H9 (cell line): Measurements from ENCODE around the gene LBH. TPM values are rescaled to one million over a fixed set of nuclear protein-coding genes. Genes with fewer than 3 reads are reported as not detected.

ENCODE experiments used
- DNase-seq: peaks from one replicate; pipeline ENCODE4 v3.0.0-alpha.2; 2017
- H2AFZ ChIP-seq: one replicate; pipeline ENCODE4 v1.6.1; 2013; ENCODE audit warnings: mild to moderate bottlenecking, low read length, control low read depth, moderate library complexity
- H2AK5ac ChIP-seq: 2 replicates; pipeline ENCODE4 v1.6.1; 2013; ENCODE audit warnings: low read length, control low read depth, mixed read lengths; ENCODE audit not compliant: insufficient read length
- H2BK120ac ChIP-seq: one replicate; pipeline ENCODE4 v1.6.1; 2013; ENCODE audit warnings: low read depth, mild to moderate bottlenecking, low read length, control low read depth, inconsistent platforms; ENCODE audit not compliant: poor library complexity, severe bottlenecking
- H2BK12ac ChIP-seq: 2 replicates; pipeline ENCODE4 v1.6.1; 2013; ENCODE audit warnings: low read length, control low read depth, mixed read lengths, low read depth; ENCODE audit not compliant: insufficient read length
- H2BK15ac ChIP-seq: 2 replicates; pipeline ENCODE4 v1.6.1; 2013; ENCODE audit warnings: low read depth, low read length, control low read depth
- H2BK20ac ChIP-seq: one replicate; pipeline ENCODE4 v1.6.1; 2013; ENCODE audit warnings: low read depth, mild to moderate bottlenecking, low read length, control low read depth, inconsistent platforms; ENCODE audit not compliant: poor library complexity, severe bottlenecking
- H2BK5ac ChIP-seq: 2 replicates; pipeline ENCODE4 v1.6.1; 2013; ENCODE audit warnings: low read length, control low read depth, mixed read lengths; ENCODE audit not compliant: insufficient read length
- H3K14ac ChIP-seq: 2 replicates; pipeline ENCODE4 v1.6.1; 2013; ENCODE audit warnings: low read length, control low read depth; ENCODE audit not compliant: insufficient read depth
- H3K18ac ChIP-seq: 2 replicates; pipeline ENCODE4 v1.6.1; 2013; ENCODE audit warnings: low read depth, mild to moderate bottlenecking, mixed read lengths, low read length, control low read depth; ENCODE audit not compliant: insufficient read length
- H3K23ac ChIP-seq: 2 replicates; pipeline ENCODE4 v1.6.1; 2013; ENCODE audit warnings: low read length, control low read depth, mixed read lengths, low read depth; ENCODE audit not compliant: insufficient read length
- H3K23me2 ChIP-seq: 2 replicates; pipeline ENCODE4 v1.6.1; 2013; ENCODE audit warnings: low read depth, mild to moderate bottlenecking, mixed read lengths, low read length, control low read depth; ENCODE audit not compliant: insufficient read length, poor library complexity, severe bottlenecking
- H3K27ac ChIP-seq: 2 replicates; pipeline ENCODE4 v1.5.1; 2013; ENCODE audit warnings: low read length, control low read depth, mixed read lengths, low read depth; ENCODE audit not compliant: insufficient read length
- H3K27me3 ChIP-seq: 2 replicates; pipeline ENCODE4 v1.6.1; 2013; ENCODE audit warnings: low read length, control low read depth, inconsistent platforms; ENCODE audit not compliant: insufficient read depth
- H3K4ac ChIP-seq: 2 replicates; pipeline ENCODE4 v1.6.1; 2013; ENCODE audit warnings: low read depth, mild to moderate bottlenecking, control low read depth, inconsistent platforms, low read length, moderate library complexity
- H3K4me1 ChIP-seq: 2 replicates; pipeline ENCODE4 v1.6.1; 2013; ENCODE audit warnings: low read length, control low read depth, inconsistent platforms; ENCODE audit not compliant: insufficient read depth
- H3K4me2 ChIP-seq: 2 replicates; pipeline ENCODE4 v1.6.1; 2013; ENCODE audit warnings: low read length, control low read depth, mixed read lengths; ENCODE audit not compliant: insufficient read length, insufficient read depth
- H3K56ac ChIP-seq: 2 replicates; pipeline ENCODE4 v1.6.1; 2013; ENCODE audit warnings: low read depth, mild to moderate bottlenecking, mixed read lengths, low read length, control low read depth; ENCODE audit not compliant: insufficient read length
- H3K79me1 ChIP-seq: 2 replicates; pipeline ENCODE4 v1.6.1; 2013; ENCODE audit warnings: low read depth, mild to moderate bottlenecking, moderate library complexity, low read length, control low read depth, inconsistent platforms; ENCODE audit not compliant: insufficient read depth, poor library complexity, severe bottlenecking
- H3K79me2 ChIP-seq: 2 replicates; pipeline ENCODE4 v1.6.1; 2013; ENCODE audit warnings: low read length, control low read depth, inconsistent platforms; ENCODE audit not compliant: insufficient read depth
- H3K9ac ChIP-seq: 2 replicates; pipeline ENCODE4 v1.6.1; 2013; ENCODE audit warnings: low read length, control low read depth, mixed read lengths; ENCODE audit not compliant: insufficient read length; ENCODE audit errors: extremely low read depth
- H3K9me3 ChIP-seq: one replicate; pipeline ENCODE4 v1.6.1; 2013; ENCODE audit warnings: low read depth, low read length, inconsistent platforms; ENCODE audit not compliant: control insufficient read depth
- H3T11ph ChIP-seq: one replicate; pipeline ENCODE4 v1.6.1; 2013; ENCODE audit warnings: mild to moderate bottlenecking, low read length, control low read depth, inconsistent platforms
- H4K20me1 ChIP-seq: one replicate; pipeline ENCODE4 v1.6.1; 2013; ENCODE audit not compliant: control insufficient read depth, insufficient read length, insufficient read depth
- H4K5ac ChIP-seq: 2 replicates; pipeline ENCODE4 v1.6.1; 2013; ENCODE audit warnings: low read depth, mild to moderate bottlenecking, mixed read lengths, low read length, control low read depth; ENCODE audit not compliant: insufficient read length
- H4K8ac ChIP-seq: replicated peaks from 2 replicates; pipeline ENCODE4 v1.6.1; 2013; ENCODE audit warnings: low read length, control low read depth, mixed read lengths, low read depth; ENCODE audit not compliant: insufficient read length
- H4K91ac ChIP-seq: 2 replicates; pipeline ENCODE4 v1.6.1; 2013; ENCODE audit warnings: low read depth, mild to moderate bottlenecking, moderate library complexity, mixed read lengths, low read length, control low read depth; ENCODE audit not compliant: insufficient read length
- H3K27ac Mint-ChIP-seq, 3 experiments: 2 replicates in 2 of 3; 3 replicates in 1 of 3; pipeline ENCODE4 v1.8.0; 2020 to 2021; ENCODE audit warnings: mixed read lengths in 3 of 3, mild to moderate bottlenecking in 1 of 3, moderate library complexity in 1 of 3
- H3K27me3 Mint-ChIP-seq: 2 replicates; pipeline ENCODE4 v1.8.0; 2021; ENCODE audit warnings: low read depth, mild to moderate bottlenecking, moderate library complexity, mixed read lengths
- H3K36me3 Mint-ChIP-seq, 3 experiments: 2 replicates in 2 of 3; 3 replicates in 1 of 3; pipeline ENCODE4 v1.8.0; 2020 to 2021; ENCODE audit warnings: low read depth in 3 of 3, mixed read lengths in 3 of 3; ENCODE audit not compliant: insufficient read depth in 1 of 3
- H3K4me1 Mint-ChIP-seq, 2 experiments: 2 replicates each; pipeline ENCODE4 v1.8.0; 2020; ENCODE audit warnings: mixed read lengths in 2 of 2
- H3K4me3 Mint-ChIP-seq, 2 experiments: 2 replicates in 1 of 2; 3 replicates in 1 of 2; pipeline ENCODE4 v1.8.0; 2020 to 2021; ENCODE audit warnings: mild to moderate bottlenecking in 2 of 2, mixed read lengths in 2 of 2, moderate library complexity in 1 of 2
- H3K9me3 Mint-ChIP-seq, 2 experiments: 2 replicates in 1 of 2; 3 replicates in 1 of 2; pipeline ENCODE4 v1.8.0; 2020; ENCODE audit warnings: mild to moderate bottlenecking in 2 of 2, mixed read lengths in 2 of 2, moderate library complexity in 1 of 2
- CTCF ChIP-seq: fragments of 200-600 bp; sonication (generic); conservative IDR thresholded peaks from 3 replicates; pipeline ENCODE4 v1.8.0; 2021; ENCODE audit warnings: antibody characterized with exemption, mild to moderate bottlenecking
- WGBS: extraction: QIAGEN DNeasy Blood & Tissue Kit; methylation state at CpG from one replicate; pipeline ENCODE4 v1.1.7; 2013; ENCODE audit warnings: missing lambda C conversion rate, low lambda C conversion rate, mixed read lengths; ENCODE audit not compliant: insufficient read length; ENCODE audit errors: extremely low coverage; 5-methylcytosine and 5-hydroxymethylcytosine counted together
- total RNA-seq: library from RNA; stranded (reverse); gene quantifications from 2 replicates; pipeline ENCODE4 v1.2.1, GENCODE V29; 2021

Gene LBH
- total RNA-seq, 1 experiment from 2014 or later = 53.0 TPM

- H3K18ac ChIP-seq = no peak overlapping the region
- no peak overlapping the region for H3K9ac ChIP-seq
- no CpG with 5 or more reads among the region's 12 CpGs for WGBS
- no peak overlapping the region for H2BK20ac ChIP-seq
- no peak overlapping the region for H2BK5ac ChIP-seq
- no peak overlapping the region for H4K8ac ChIP-seq
- H3K27ac Mint-ChIP-seq = peak overlapping the region in 1 of 3 experiments; percentile 76; a peak in 1 of 7 replicates
- no peak overlapping the region for H3K4me3 Mint-ChIP-seq
- H3K9me3 ChIP-seq = no peaks in the 10 kb centered on the region
- H3K4me1 Mint-ChIP-seq = peaks cover 20 to 24% of the 10 kb centered on the region in 2 experiments
- no peak overlapping the region for H2BK120ac ChIP-seq
- no peaks in the 10 kb centered on the region for H3K79me1 ChIP-seq
- H3K56ac ChIP-seq = no peak overlapping the region
- H4K91ac ChIP-seq = no peak overlapping the region
- H3K27me3 ChIP-seq = no peaks in the 10 kb centered on the region
- no peak overlapping the region for H4K5ac ChIP-seq
- H3K4me1 ChIP-seq = no peaks in the 10 kb centered on the region
- no peak overlapping the region for H2AFZ ChIP-seq
- no peak overlapping the region for H3K4ac ChIP-seq
- no peak overlapping the region for H2AK5ac ChIP-seq
- DNase-seq = no peak
- peaks cover 3 to 60% (median 8%) of the 10 kb centered on the region in 3 experiments; a peak in 5 of 7 replicates for H3K36me3 Mint-ChIP-seq
- H3K27ac ChIP-seq = no peak overlapping the region
- H2BK15ac ChIP-seq = no peak overlapping the region
- no peaks in the 10 kb centered on the region for H3K79me2 ChIP-seq
- no peak overlapping the region for H2BK12ac ChIP-seq
- H4K20me1 ChIP-seq = no peaks in the 10 kb centered on the region
- H3K23me2 ChIP-seq = no peaks in the 10 kb centered on the region
- H3K9me3 Mint-ChIP-seq = no peaks in the 10 kb centered on the region
- H3K27me3 Mint-ChIP-seq = no peaks in the 10 kb centered on the region
- H3K14ac ChIP-seq = no peak overlapping the region
- H3T11ph ChIP-seq = no peak overlapping the region
- no peak overlapping the region for H3K4me2 ChIP-seq
- H3K23ac ChIP-seq = no peak overlapping the region
- TF ChIP-seq CTCF = no peak
These were observed 8.8 kb downstream of the LBH start for GRCh38 chr2:30239986-30240752.
